AG10803 (cell line): ENCODE measurements around the gene TKTL1.
A peak's percentile ranks its signal among the peaks of the same experiment; 100 is the strongest.
"Not testable (repeated sequence)": the region's sequence is repeated elsewhere in the genome, so short reads cannot be mapped to it uniquely, and the experiment has no call there.

Experiments
- DNase-seq: peaks from one replicate; pipeline ENCODE4 v3.0.0; 2010; ENCODE audit warnings: low read depth
- H3K4me3 ChIP-seq: 2 replicates; pipeline ENCODE4 v1.5.1; 2011; ENCODE audit warnings: mild to moderate bottlenecking, low read length, control low read depth
- TF ChIP-seq, protein P1 (sequence below): conservative IDR thresholded peaks from 2 replicates; pipeline ENCODE4 v1.5.1; 2011; ENCODE audit warnings: mild to moderate bottlenecking, low read length, control low read depth, inconsistent platforms

The TKTL1 gene

DNA sequence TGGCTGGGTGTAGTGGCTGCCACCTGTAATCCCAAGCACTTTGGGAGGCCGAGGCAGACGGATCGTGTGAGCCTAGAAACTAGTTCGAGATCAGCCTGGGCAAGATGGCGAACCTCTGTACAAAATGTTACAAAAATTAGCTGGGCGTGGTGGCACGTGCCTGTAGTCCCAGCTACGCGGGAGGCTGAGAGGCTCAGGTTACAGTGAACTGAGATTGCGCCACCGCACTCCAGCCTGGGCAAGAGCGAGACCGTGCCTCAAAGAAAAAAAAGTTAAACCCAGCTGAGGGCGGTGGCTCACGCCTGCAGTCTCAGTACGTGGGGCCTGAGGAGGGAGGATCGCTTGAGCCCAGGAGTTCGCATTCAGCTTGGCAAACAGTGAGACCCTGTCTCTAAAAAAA is 1.1 kb downstream of the TKTL1 start:
- H3K4me3 ChIP-seq: no peak overlapping the region
- DNase-seq: no peak
- TF ChIP-seq, protein P1, sequence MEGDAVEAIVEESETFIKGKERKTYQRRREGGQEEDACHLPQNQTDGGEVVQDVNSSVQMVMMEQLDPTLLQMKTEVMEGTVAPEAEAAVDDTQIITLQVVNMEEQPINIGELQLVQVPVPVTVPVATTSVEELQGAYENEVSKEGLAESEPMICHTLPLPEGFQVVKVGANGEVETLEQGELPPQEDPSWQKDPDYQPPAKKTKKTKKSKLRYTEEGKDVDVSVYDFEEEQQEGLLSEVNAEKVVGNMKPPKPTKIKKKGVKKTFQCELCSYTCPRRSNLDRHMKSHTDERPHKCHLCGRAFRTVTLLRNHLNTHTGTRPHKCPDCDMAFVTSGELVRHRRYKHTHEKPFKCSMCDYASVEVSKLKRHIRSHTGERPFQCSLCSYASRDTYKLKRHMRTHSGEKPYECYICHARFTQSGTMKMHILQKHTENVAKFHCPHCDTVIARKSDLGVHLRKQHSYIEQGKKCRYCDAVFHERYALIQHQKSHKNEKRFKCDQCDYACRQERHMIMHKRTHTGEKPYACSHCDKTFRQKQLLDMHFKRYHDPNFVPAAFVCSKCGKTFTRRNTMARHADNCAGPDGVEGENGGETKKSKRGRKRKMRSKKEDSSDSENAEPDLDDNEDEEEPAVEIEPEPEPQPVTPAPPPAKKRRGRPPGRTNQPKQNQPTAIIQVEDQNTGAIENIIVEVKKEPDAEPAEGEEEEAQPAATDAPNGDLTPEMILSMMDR: no peak

DNA sequence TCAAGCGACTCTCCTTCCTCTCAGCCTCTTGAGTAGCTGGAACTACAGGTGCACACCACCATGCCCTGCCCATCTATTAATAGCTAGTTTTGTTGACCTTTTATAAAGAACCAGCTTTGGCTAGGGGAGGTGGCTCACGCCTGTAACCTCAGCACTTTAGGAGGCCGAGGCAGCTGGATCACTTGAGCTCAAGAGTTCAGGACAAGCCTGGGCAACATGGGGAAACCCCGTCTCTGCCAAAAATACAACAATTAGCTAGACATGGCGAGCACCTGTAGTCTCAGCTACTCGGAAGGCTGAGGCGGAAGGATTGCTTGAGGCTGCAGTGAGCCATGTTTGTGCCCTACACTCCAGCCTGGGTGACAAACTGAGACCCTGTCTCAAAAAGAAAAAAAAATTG is 2.7 kb downstream of the TKTL1 start:
- TF ChIP-seq, protein P1: no peak
- no peak for DNase-seq
- H3K4me3 ChIP-seq: no peak overlapping the region

DNA sequence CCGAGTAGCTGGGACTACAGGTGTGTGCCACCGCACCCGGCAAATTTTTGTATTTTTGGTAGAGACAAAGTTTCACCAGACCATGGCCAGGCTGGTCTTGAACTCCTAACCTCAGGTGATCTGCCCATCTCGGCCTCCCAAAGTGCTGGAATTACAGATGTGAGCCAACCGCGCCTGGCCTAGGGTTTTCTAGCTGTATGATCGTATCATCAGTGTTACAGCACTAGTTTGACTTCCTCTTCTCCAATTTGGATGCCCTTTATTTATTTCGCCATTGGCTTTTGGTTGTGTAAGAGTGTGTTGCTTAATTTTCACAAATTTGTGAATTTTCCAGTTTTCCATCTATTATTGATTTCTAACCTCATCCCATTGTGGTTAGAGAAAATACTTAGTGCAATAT is 5.2 kb downstream of the TKTL1 start:
- no peak for DNase-seq
- TF ChIP-seq, protein P1: no peak
- H3K4me3 ChIP-seq: no peak overlapping the region

DNA sequence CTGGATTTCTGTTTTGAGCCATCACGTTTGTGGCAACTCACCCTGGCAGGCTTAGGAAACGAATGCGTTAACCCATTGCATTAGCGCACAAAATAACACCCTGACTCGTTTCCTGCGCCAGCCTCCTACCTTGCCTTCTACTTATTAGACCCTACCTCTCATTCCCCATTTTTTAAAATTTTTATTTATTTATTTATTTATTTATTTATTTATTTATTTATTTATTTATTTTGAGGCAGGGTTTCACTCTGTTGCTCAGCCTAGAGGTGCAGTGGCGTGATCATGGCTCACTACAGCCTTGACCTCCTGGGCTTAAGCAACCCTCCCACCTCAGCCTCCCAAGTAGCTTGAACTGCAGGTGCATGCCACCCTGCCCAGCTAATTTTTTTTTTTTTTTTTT is 7.4 kb downstream of the TKTL1 start:
- H3K4me3 ChIP-seq, DNase-seq: not testable (repeated sequence)

DNA sequence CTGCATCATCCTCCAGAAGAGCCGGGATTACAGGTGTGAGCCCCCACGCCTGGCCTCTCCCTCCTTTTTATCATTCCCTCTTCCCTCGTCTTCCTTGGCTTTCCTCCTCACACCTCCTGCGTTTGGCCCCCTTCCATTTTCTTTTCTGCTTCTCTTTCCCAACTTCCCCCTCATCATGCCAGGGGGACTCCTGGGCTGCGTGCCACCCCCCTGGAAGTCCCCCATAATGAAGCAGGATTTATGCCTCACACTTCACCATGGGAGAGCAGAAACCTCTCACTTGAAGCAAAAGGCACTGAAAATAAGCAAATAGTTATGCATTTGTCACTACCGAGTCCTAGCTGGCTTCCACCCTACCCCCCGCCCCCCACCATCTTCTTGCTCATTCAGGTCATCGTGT is 7.9 kb downstream of the TKTL1 start:
- TF ChIP-seq, protein P1: no peak
- DNase-seq: no peak
- H3K4me3 ChIP-seq: no peak overlapping the region

DNA sequence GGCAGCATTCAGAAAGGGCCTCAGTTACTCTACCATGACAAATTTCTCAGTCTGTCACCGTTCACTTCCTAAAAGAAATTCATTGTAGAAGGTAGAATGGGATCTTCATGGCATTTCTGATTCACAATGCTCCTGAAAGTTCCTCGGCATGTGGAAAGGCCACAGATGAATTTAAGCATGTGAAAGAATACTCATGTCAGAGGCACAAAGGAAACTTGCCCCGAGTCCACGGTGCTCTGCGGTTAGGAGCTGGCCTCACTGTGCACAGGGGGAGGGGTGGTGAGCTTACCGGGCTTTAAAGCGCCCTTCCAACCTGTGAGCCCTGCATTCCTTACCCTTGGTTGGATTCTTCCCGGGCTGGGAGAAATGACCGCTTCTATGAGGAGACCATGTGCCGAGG is 9.3 kb downstream of the TKTL1 start:
- no peak for DNase-seq
- H3K4me3 ChIP-seq: no peak overlapping the region
- TF ChIP-seq, protein P1: no peak

DNA sequence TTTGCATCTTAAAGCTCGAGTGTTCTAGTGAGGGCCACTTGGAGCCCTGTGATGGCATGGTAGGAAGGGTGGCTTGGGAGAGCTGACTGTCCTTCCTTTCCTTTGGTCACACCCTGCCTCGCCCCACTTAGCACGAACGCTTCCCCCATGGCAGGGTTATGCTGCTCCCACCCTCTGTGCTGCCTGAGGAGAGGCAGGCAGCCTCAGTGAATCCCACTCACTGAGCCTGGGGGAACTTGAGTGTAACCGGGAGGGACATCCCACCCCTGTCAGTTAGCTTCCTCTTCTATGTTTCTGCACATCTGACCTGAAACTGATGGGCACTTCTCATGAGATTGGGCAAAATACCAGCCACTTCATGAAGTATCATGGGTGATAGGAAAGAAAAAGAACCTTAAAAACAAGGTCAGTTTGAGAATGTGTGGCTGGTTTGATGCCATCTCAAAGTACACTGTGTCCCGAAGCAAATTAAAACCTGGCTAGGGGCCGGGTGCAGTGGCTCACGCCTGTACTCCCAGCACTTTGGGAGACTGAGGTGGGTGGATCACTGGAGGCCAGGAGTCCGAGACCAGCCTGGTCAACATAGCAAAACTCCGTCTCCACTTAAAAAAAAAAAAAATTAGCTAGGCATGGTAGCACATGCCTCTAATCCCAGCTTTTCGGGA is 10.1 kb downstream of the TKTL1 start:
- H3K4me3 ChIP-seq: no peak overlapping the region
- DNase-seq: no peak
- TF ChIP-seq, protein P1: no peak

DNA sequence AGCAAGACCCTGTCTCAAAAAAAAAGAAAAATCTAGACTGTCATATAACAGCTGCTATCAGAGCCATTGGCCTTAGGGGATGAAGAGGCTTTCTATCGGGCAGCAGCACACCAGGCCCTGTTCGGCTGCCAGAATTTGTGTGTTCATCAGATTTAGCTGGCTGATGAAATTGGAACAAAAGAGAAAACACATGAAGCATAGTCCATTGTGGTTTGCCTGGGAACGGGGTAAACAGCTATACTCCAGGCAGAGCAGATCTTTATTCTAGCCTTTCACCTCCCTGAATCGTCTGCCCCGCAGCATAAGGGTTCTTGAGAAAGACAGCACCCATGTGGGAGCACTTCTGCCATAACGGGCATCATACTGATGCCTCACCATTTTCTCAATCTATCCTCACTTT is 11.6 kb downstream of the TKTL1 start:
- no peak overlapping the region for H3K4me3 ChIP-seq
- peak; percentile 29 for DNase-seq
- TF ChIP-seq, protein P1: no peak
